HEK293 (cell line): ENCODE data around the gene COL15A1.

Source experiments
- CTCF ChIP-seq: fragments of 450-650 bp; formaldehyde crosslinking; IDR thresholded peaks from 2 replicates; pipeline ENCODE4 v1.5.1; 2016; ENCODE audit warnings: missing biosample characterization, missing genetic modification characterization
- FEZF1 ChIP-seq: fragments of 450-650 bp; formaldehyde crosslinking; IDR thresholded peaks from 2 replicates; pipeline ENCODE4 v1.5.1; 2016; ENCODE audit warnings: missing biosample characterization, missing genetic modification characterization
- HOXA7 ChIP-seq: sonication (generic); formaldehyde crosslinking; IDR thresholded peaks from 2 replicates; pipeline ENCODE4 v1.8.1; 2022; ENCODE audit warnings: missing genetic modification reagents, borderline replicate concordance
- KLF1 ChIP-seq: fragments of 450-650 bp; formaldehyde crosslinking; IDR thresholded peaks from 2 replicates; pipeline ENCODE4 v1.5.1; 2016; ENCODE audit warnings: missing biosample characterization, missing genetic modification characterization
- PRDM10 ChIP-seq: fragments of 450-650 bp; formaldehyde crosslinking; IDR thresholded peaks from 2 replicates; pipeline ENCODE4 v1.5.1; 2016; ENCODE audit warnings: missing biosample characterization, missing genetic modification characterization
- ZBTB11 ChIP-seq: fragments of 450-650 bp; formaldehyde crosslinking; conservative IDR thresholded peaks from 2 replicates; pipeline ENCODE4 v1.5.1; 2016; ENCODE audit warnings: low read depth, missing biosample characterization, missing genetic modification characterization
- ZNF24 ChIP-seq: fragments of 450-650 bp; formaldehyde crosslinking; IDR thresholded peaks from 2 replicates; pipeline ENCODE4 v1.5.1; 2016; ENCODE audit warnings: missing biosample characterization, missing genetic modification characterization
- ZNF274 ChIP-seq, 2 experiments: fragments of 200-500 bp in 1 of 2; fragments of 450-650 bp in 1 of 2; sonication (Bioruptor generic) in 1 of 2; formaldehyde crosslinking in 1 of 2; IDR thresholded peaks; 2 replicates each; pipeline versions ENCODE4 v1.5.1 to v1.6.1; 2014 to 2016; ENCODE audit warnings: borderline replicate concordance in 1 of 2, inconsistent platforms in 1 of 2, low read length in 1 of 2, missing biosample characterization in 1 of 2, missing genetic modification characterization in 1 of 2
- ZNF433 ChIP-seq: fragments of 450-650 bp; formaldehyde crosslinking; IDR thresholded peaks from 2 replicates; pipeline ENCODE4 v1.5.1; 2016; ENCODE audit warnings: missing biosample characterization, missing genetic modification characterization, low read depth
- ZNF701 ChIP-seq: fragments of 450-650 bp; formaldehyde crosslinking; IDR thresholded peaks from 2 replicates; pipeline ENCODE4 v1.5.1; 2016; ENCODE audit warnings: missing biosample characterization, missing genetic modification characterization
- ZNF747 ChIP-seq: fragments of 450-650 bp; formaldehyde crosslinking; IDR thresholded peaks from 2 replicates; pipeline ENCODE4 v1.5.1; 2016; ENCODE audit warnings: missing biosample characterization, missing genetic modification characterization
- ZNF792 ChIP-seq: fragments of 450-650 bp; formaldehyde crosslinking; IDR thresholded peaks from 2 replicates; pipeline ENCODE4 v1.5.1; 2016; ENCODE audit warnings: missing biosample characterization, missing genetic modification characterization
- ZNF830 ChIP-seq: fragments of 450-650 bp; IDR thresholded peaks from 2 replicates; pipeline ENCODE4 v1.5.0; 2018; ENCODE audit warnings: missing biosample characterization, missing genetic modification characterization, low read depth, mild to moderate bottlenecking, moderate library complexity

- TF ChIP-seq CTCF (tag by site-specific recombination) (no peak), ZNF24 (tag by site-specific recombination) (no peak), ZNF792 (tag by site-specific recombination) (no peak), KLF1 (tag by site-specific recombination) (no peak), ZNF274 (IDR thresholded peaks at IDR 0.05; ENCODE audit: low read length) (no peak), ZNF274 (tag by site-specific recombination; IDR thresholded peaks at IDR 0.05; ENCODE audit: borderline replicate concordance) (no peak), ZNF747 (tag by site-specific recombination) (no peak), ZNF701 (no peak), HOXA7 (CRISPR knock-in tag) (no peak), PRDM10 (tag by site-specific recombination) (no peak), ZBTB11 (tag by site-specific recombination) (no peak), FEZF1 (tag by site-specific recombination) (no peak), ZNF830 (tag by site-specific recombination) (no peak), ZNF433 (tag by site-specific recombination) (no peak)
Measured at GRCh38 chr9:98986866-98987651, 43.4 kb downstream of the COL15A1 start.
